Fibroblast of lung (primary cell): ENCODE results near the gene ATP10A. TPM values are rescaled to one million over a fixed set of nuclear protein-coding genes. Genes with fewer than 3 reads are reported as not detected.

Source experiments
- DNase-seq, 2 donors: peaks; one replicate each; pipeline versions ENCODE4 v3.0.0 to v3.0.0-alpha.2; 2010; ENCODE audit warnings: low read depth in 2 of 2
- H2AFZ ChIP-seq: 2 replicates; pipeline ENCODE4 v1.5.1; 2012; ENCODE audit warnings: low read length, control low read depth, inconsistent platforms
- H3K27ac ChIP-seq: 2 replicates; pipeline ENCODE4 v1.5.1; 2011; ENCODE audit warnings: low read length, control low read depth; ENCODE audit not compliant: insufficient read depth
- H3K27me3 ChIP-seq: 2 replicates; pipeline ENCODE4 v1.5.1; 2011; ENCODE audit warnings: mild to moderate bottlenecking, low read length; ENCODE audit not compliant: control insufficient read depth, insufficient read depth
- H3K36me3 ChIP-seq: 2 replicates; pipeline ENCODE4 v1.5.1; 2011; ENCODE audit warnings: low read length; ENCODE audit not compliant: control insufficient read depth, insufficient read depth
- H3K4me1 ChIP-seq: 2 replicates; pipeline ENCODE4 v1.5.1; 2011; ENCODE audit warnings: low read length; ENCODE audit not compliant: control insufficient read depth, insufficient read depth; ENCODE audit errors: extremely low read depth
- H3K4me2 ChIP-seq: 2 replicates; pipeline ENCODE4 v1.5.1; 2011; ENCODE audit warnings: low read length, control low read depth; ENCODE audit not compliant: insufficient read depth; ENCODE audit errors: extremely low read depth
- H3K4me3 ChIP-seq, 4 experiments: fragments of 200-600 bp in 1 of 4; sonication (generic) in 1 of 4; replicated peaks in 1 of 4; 2 replicates each; pipeline ENCODE4 v1.5.1; 2011 to 2016; ENCODE audit warnings: low read length in 4 of 4, low read depth in 3 of 4, mild to moderate bottlenecking in 3 of 4, control low read depth in 2 of 4, inconsistent platforms in 1 of 4, mixed read lengths in 1 of 4; ENCODE audit not compliant: insufficient read depth in 1 of 4; ENCODE audit errors: control extremely low read depth in 1 of 4
- H3K79me2 ChIP-seq: 2 replicates; pipeline ENCODE4 v1.5.1; 2012; ENCODE audit warnings: mild to moderate bottlenecking, low read length, inconsistent platforms; ENCODE audit not compliant: control insufficient read depth, insufficient read depth
- H3K9ac ChIP-seq: 2 replicates; pipeline ENCODE4 v1.5.1; 2011; ENCODE audit warnings: mild to moderate bottlenecking, low read length, control low read depth; ENCODE audit not compliant: insufficient read depth
- H3K9me3 ChIP-seq: 2 replicates; pipeline ENCODE4 v1.5.1; 2012; ENCODE audit warnings: low read depth, low read length; ENCODE audit not compliant: control insufficient read depth, insufficient read depth
- H4K20me1 ChIP-seq: 2 replicates; pipeline ENCODE4 v1.5.1; 2011; ENCODE audit warnings: low read length; ENCODE audit not compliant: control insufficient read depth, insufficient read depth; ENCODE audit errors: extremely low read depth
- CTCF ChIP-seq, 2 donors: IDR thresholded peaks in 1 of 2; conservative IDR thresholded peaks in 1 of 2; 1 replicate in 1 of 2; 2 replicates in 1 of 2; pipeline ENCODE4 v1.5.1; 2011 to 2012; ENCODE audit warnings: low read length in 2 of 2, control low read depth in 1 of 2, inconsistent platforms in 1 of 2, low read depth in 1 of 2, mild to moderate bottlenecking in 1 of 2
- EZH2 ChIP-seq: IDR thresholded peaks from 2 replicates; pipeline ENCODE4 v1.5.1; 2012; ENCODE audit warnings: low read length, control low read depth, mild to moderate bottlenecking; ENCODE audit errors: missing control alignments
- polyA plus RNA-seq, 2 donors: library from polyadenylated mRNA; depleted of rRNA in 1 of 2; stranded (reverse) in 1 of 2; unstranded in 1 of 2; fragments of >200 nt; gene quantifications; 2 replicates each; pipeline ENCODE4 v1.2.1, GENCODE V29; 2011 to 2012; ENCODE audit warnings: missing spikeins in 1 of 2
- total RNA-seq: library from RNA; depleted of rRNA; stranded (reverse); fragments of >200 nt; gene quantifications from 2 replicates; pipeline ENCODE4 v1.2.1, GENCODE V29; 2014

Gene ATP10A
- total and polyA plus RNA-seq, 2 donors (not counting 1 experiment from before 2014, with no cell fraction given), result 12.7 to 13.8 TPM

- no peaks in the 10 kb centered on the region for H3K4me1 ChIP-seq
- H3K27ac ChIP-seq, result no peak overlapping the region
- H3K9me3 ChIP-seq, result no peaks in the 10 kb centered on the region
- no peaks in the 10 kb centered on the region for H3K36me3 ChIP-seq
- no peaks in the 10 kb centered on the region for H3K27me3 ChIP-seq
- H3K4me2 ChIP-seq, result no peak overlapping the region
- no peak overlapping the region for H2AFZ ChIP-seq
- no peaks in the 10 kb centered on the region for H4K20me1 ChIP-seq
- peak in 1 of 2 donors; percentile 41 for DNase-seq
- H3K79me2 ChIP-seq, result no peaks in the 10 kb centered on the region
- no peak overlapping the region for H3K4me3 ChIP-seq
- no peak overlapping the region for H3K9ac ChIP-seq
- TF ChIP-seq CTCF (conservative IDR thresholded peaks at IDR 0.05 in 1 of 2, IDR thresholded peaks at IDR 0.05 in 1 of 2; ENCODE audit: low read depth in 1 of 2, low read length in 2 of 2) (no peak), EZH2 (no peak)
Observed at GRCh38 chr15:25671132-25671531, 192.0 kb downstream of the ATP10A start.

GRCh38 chr15:25670621-25671020 is 192.5 kb downstream of the ATP10A start:
- H3K27ac ChIP-seq, result no peak overlapping the region
- no peaks in the 10 kb centered on the region for H4K20me1 ChIP-seq
- no peaks in the 10 kb centered on the region for H3K27me3 ChIP-seq
- no peaks in the 10 kb centered on the region for H3K9me3 ChIP-seq
- H3K4me3 ChIP-seq, result peak overlapping the region in 1 of 4 experiments; percentile 26
- peak overlapping the region; percentile 26 for H3K4me2 ChIP-seq
- DNase-seq, result no peak
- no peaks in the 10 kb centered on the region for H3K79me2 ChIP-seq
- no peak overlapping the region for H2AFZ ChIP-seq
- H3K9ac ChIP-seq, result no peak overlapping the region
- no peak for TF ChIP-seq CTCF (conservative IDR thresholded peaks at IDR 0.05 in 1 of 2, IDR thresholded peaks at IDR 0.05 in 1 of 2; ENCODE audit: low read depth in 1 of 2, low read length in 2 of 2)
- TF ChIP-seq EZH2, result no peak
- no peaks in the 10 kb centered on the region for H3K4me1 ChIP-seq
- no peaks in the 10 kb centered on the region for H3K36me3 ChIP-seq

- no peak overlapping the region for H2AFZ ChIP-seq
- H3K4me1 ChIP-seq, result no peaks in the 10 kb centered on the region
- H3K27me3 ChIP-seq, result no peaks in the 10 kb centered on the region
- DNase-seq, result peak; percentile 53 to 55
- H4K20me1 ChIP-seq, result no peaks in the 10 kb centered on the region
- no peaks in the 10 kb centered on the region for H3K9me3 ChIP-seq
- no peaks in the 10 kb centered on the region for H3K79me2 ChIP-seq
- H3K4me3 ChIP-seq, result peak overlapping the region in 1 of 4 experiments; percentile 26
- peak overlapping the region; percentile 76 for H3K4me2 ChIP-seq
- H3K9ac ChIP-seq, result no peak overlapping the region
- no peaks in the 10 kb centered on the region for H3K36me3 ChIP-seq
- TF ChIP-seq EZH2 (no peak), CTCF (conservative IDR thresholded peaks at IDR 0.05 in 1 of 2, IDR thresholded peaks at IDR 0.05 in 1 of 2; ENCODE audit: low read depth in 1 of 2, low read length in 2 of 2) (no peak)
- H3K27ac ChIP-seq, result no peak overlapping the region
Observed at GRCh38 chr15:25670025-25670554, 193.0 kb downstream of the ATP10A start.
